ENCODE measurements around the gene SAFB. TPM values are rescaled to one million over a fixed set of nuclear protein-coding genes. Genes with fewer than 3 reads are reported as not detected.

The SAFB gene
- 16.6 and 28.2 TPM in 2 replicates for total RNA-seq

GRCh38 chr19:5622465-5623396, at the start of gene SAFB, which contains the start of gene SAFB2:
Gene SAFB (plus strand): TSS chr19:5623083. CDS start chr19:5623206, 123 bp downstream.
Gene SAFB2 (minus strand): TSS chr19:5622776. CDS start chr19:5622715, 61 bp downstream.

GRCh38 chr19:5680437-5681368, 57.8 kb downstream of the SAFB start, which contains the start of the genes HSD11B1L and MICOS13:
Gene HSD11B1L (plus strand): TSS chr19:5681027. CDS start chr19:5684833, 3,806 bp downstream.
Gene MICOS13 (minus strand): TSS chr19:5680516. CDS start chr19:5680486, 30 bp downstream.

GRCh38 chr19:5690125-5690954, 67.5 kb downstream of the SAFB start, which contains the start of gene RPL36:
Gene RPL36 (plus strand): TSS chr19:5690295. CDS start chr19:5690508, 213 bp downstream.

Other genes starting within 250 kb of the SAFB start
- not detected in 2 replicates for gene ZNRF4, start 167.7 kb upstream of the SAFB start, total RNA-seq
- gene TINCR, start 55.1 kb upstream of the SAFB start, total RNA-seq = under 0.01 TPM in 1 of 2 replicates, not detected in the other
- 13.2 and 19.0 TPM in 2 replicates for gene SAFB2, start 307 bp upstream of the SAFB start, total RNA-seq
- 50.9 and 81.3 TPM in 2 replicates for gene MICOS13, start 57.4 kb downstream of the SAFB start, total RNA-seq
- gene HSD11B1L, start 57.9 kb downstream of the SAFB start, total RNA-seq = 13.1 and 13.9 TPM in 2 replicates
- 711 and 1,265 TPM in 2 replicates for gene RPL36, start 67.2 kb downstream of the SAFB start, total RNA-seq
- gene LONP1, start 97.1 kb downstream of the SAFB start, total RNA-seq = 92.7 and 95.5 TPM in 2 replicates
- not detected in 2 replicates for gene CATSPERD, start 97.6 kb downstream of the SAFB start, total RNA-seq
- gene PRR22, start 161.7 kb downstream of the SAFB start, total RNA-seq = 0.36 and 0.49 TPM in 2 replicates
- 18.6 and 19.3 TPM in 2 replicates for gene DUS3L, start 168.1 kb downstream of the SAFB start, total RNA-seq
- gene NRTN, start 182.0 kb downstream of the SAFB start, total RNA-seq = not detected in 2 replicates
- not detected in 2 replicates for gene FUT6, start 216.6 kb downstream of the SAFB start, total RNA-seq
- not detected in 2 replicates for gene FUT3, start 228.4 kb downstream of the SAFB start, total RNA-seq
- not detected in 2 replicates for gene FUT5, start 247.5 kb downstream of the SAFB start, total RNA-seq